ENCODE measurements around the gene PFAS.
"Not testable (repeated sequence)": the region's sequence is repeated elsewhere in the genome, so short reads cannot be mapped to it uniquely, and the experiment has no call there.

The PFAS gene

DNA sequence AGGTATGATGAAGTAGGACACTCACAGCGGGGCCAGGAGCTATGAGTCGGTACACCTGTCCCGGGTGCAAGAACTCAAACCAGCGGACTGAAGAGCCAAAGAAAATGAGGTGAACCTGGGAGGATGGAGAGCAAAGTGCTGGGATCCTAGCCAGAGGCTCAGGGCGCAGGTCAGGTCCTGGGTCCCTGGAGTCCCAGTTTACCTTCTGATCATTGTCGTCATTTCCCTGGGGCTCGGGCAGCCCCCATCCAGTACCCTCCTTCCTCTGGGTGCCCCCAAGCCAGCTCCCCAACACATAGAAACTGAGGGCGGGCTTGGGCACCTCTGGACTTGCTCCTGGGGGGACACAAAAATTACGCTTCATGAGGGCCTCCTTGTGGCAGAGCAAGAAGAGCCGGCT lies 17.4 kb upstream of the PFAS start:
- H3K4me1 ChIP-seq (ENCODE audit: control insufficient read depth, insufficient read depth, low read length): 0 out of 2 replicates have a peak, but pooled peaks cover 6% of the 10 kb centered on the region
- H3K9ac ChIP-seq (ENCODE audit: low read depth, low read length): no peak overlapping the region
- H3K27ac ChIP-seq (ENCODE audit: low read depth, low read length): no peak overlapping the region
- H3K4me3 ChIP-seq (ENCODE audit: low read depth, low read length): no peak overlapping the region
- H3K27me3 ChIP-seq (ENCODE audit: control insufficient read depth, insufficient read depth, low read length): no peaks in the 10 kb centered on the region
- peaks cover 98% of the 10 kb centered on the region for H3K36me3 ChIP-seq (ENCODE audit: control insufficient read depth, insufficient read depth, low read length)
- H3K9me3 ChIP-seq (ENCODE audit: control insufficient read depth, insufficient read depth, low read length): no peaks in the 10 kb centered on the region

DNA sequence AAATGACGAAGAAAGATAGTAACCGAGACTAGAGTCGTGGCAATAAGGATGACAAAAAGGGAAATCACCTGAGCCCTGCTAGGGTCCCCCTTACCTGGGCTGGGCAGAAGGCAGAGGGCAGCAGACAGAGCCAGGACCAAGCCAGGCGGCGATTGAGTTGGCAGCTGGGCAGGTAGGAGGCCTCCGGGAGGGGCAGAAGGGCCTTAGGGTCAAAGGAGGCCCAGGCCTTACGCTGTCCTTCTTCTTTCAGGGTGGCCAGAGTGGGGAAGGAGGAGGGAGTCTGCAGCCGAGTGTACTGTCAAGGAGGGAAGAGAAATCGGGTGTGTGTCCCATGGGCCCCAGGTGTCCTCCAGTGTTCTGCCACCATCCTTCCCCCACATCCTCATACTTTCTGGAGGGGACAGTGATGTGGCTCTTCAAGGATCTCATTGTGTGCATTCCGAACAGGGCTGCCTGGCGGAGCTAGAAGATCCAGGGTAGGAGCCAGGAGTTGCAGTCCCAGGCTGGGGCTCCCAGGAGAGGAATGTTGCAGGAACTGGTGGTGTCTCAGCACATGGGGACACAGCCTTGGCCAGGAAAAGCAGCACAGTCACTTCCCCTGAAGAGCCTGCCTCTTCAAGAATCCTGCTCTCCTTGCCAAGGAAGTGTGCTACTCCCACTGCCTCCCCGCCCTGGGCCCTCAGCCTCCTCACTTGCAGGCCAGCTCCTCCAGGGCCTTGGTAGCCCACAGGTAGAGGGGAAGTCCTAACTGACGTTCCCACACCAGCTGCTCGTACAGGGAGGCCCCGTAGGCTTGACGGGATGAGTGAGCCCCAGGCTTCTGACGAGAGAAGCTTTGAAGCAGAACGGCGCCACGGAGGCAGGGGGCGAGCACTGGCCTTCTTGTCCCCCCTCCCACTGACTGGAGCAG lies 14.5 kb upstream of the PFAS start:
- Histone ChIP-seq H3K9me3 (ENCODE audit: control insufficient read depth, insufficient read depth, low read length) (no peaks in the 10 kb centered on the region), H3K9ac (ENCODE audit: low read depth, low read length) (no peak overlapping the region), H3K4me3 (ENCODE audit: low read depth, low read length) (no peak overlapping the region), H3K27me3 (ENCODE audit: control insufficient read depth, insufficient read depth, low read length) (no peaks in the 10 kb centered on the region), H3K36me3 (ENCODE audit: control insufficient read depth, insufficient read depth, low read length) (peaks cover 97% of the 10 kb centered on the region), H3K4me1 (ENCODE audit: control insufficient read depth, insufficient read depth, low read length) (no peaks in the 10 kb centered on the region), H3K27ac (ENCODE audit: low read depth, low read length) (no peak overlapping the region)

DNA sequence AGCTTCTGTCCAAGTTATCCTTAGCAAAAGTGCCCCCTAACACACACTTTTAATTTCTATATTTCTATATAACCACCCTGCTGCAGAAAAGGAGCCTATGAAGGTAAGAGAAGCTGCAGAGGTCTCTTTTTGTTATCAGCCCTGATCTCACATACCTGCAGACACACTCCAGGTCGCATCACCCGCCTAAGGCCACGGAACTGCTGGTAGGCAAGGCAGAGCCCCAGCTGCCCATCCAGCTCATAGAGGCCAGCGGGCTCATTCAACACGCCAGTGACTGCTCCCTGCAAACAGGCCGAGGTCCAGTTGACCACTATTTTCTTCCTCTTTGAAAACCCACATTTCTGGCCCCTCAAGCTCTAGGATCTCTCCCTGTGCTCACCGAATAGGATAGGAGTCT lies 13.4 kb upstream of the PFAS start:
- Histone ChIP-seq H3K4me3 (ENCODE audit: low read depth, low read length) (no peak overlapping the region), H3K9ac (ENCODE audit: low read depth, low read length) (no peak overlapping the region), H3K27ac (ENCODE audit: low read depth, low read length) (no peak overlapping the region), H3K36me3 (ENCODE audit: control insufficient read depth, insufficient read depth, low read length) (peaks cover 93% of the 10 kb centered on the region), H3K27me3 (ENCODE audit: control insufficient read depth, insufficient read depth, low read length) (no peaks in the 10 kb centered on the region), H3K4me1 (ENCODE audit: control insufficient read depth, insufficient read depth, low read length) (no peaks in the 10 kb centered on the region), H3K9me3 (ENCODE audit: control insufficient read depth, insufficient read depth, low read length) (no peaks in the 10 kb centered on the region)

DNA sequence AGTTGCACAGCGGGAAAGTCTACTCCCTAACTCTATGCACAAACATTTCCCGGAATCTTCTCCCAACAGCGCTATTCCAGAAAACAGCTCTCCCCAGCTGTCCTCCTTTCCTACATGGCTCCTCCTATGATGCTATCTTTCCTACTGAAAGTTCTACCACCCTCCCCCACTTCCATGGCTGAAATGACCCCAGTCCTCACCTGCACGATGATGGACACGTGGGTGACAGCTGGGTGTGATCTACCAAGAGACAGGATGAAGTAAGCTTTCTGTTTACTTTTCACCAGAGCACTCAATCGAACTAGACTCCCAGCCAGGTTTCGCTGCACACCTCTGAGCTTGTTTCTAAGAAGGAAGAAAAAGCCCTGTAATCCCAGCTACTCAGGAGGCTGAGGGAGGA lies 11.9 kb upstream of the PFAS start:
- Histone ChIP-seq H3K9me3 (ENCODE audit: control insufficient read depth, insufficient read depth, low read length) (no peaks in the 10 kb centered on the region), H3K27ac (ENCODE audit: low read depth, low read length) (no peak overlapping the region), H3K9ac (ENCODE audit: low read depth, low read length) (no peak overlapping the region), H3K4me1 (ENCODE audit: control insufficient read depth, insufficient read depth, low read length) (no peaks in the 10 kb centered on the region), H3K27me3 (ENCODE audit: control insufficient read depth, insufficient read depth, low read length) (no peaks in the 10 kb centered on the region), H3K4me3 (ENCODE audit: low read depth, low read length) (no peak overlapping the region), H3K36me3 (ENCODE audit: control insufficient read depth, insufficient read depth, low read length) (peaks cover 82% of the 10 kb centered on the region)

DNA sequence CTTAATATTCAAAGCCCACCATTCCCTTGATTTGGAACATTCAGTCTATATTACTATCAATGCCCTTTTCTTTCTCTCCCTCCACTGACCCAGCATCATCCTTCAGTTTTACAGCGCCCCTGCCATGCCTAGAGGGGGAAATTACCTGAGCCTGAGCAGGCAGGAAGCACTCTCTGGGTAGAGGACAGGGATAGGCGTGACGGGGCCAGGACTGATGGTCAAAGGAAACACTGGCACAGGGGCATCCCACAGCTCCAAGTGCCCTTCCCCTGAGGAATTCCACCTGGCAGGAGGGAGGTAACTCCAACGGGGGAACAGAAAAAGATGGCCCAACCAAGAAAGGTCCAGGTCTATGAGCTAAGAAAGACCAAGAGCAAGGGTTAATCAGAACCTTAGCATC lies 11.2 kb upstream of the PFAS start:
- Histone ChIP-seq H3K9ac (ENCODE audit: low read depth, low read length) (no peak overlapping the region), H3K27me3 (ENCODE audit: control insufficient read depth, insufficient read depth, low read length) (no peaks in the 10 kb centered on the region), H3K27ac (ENCODE audit: low read depth, low read length) (no peak overlapping the region), H3K4me3 (ENCODE audit: low read depth, low read length) (no peak overlapping the region), H3K4me1 (ENCODE audit: control insufficient read depth, insufficient read depth, low read length) (no peaks in the 10 kb centered on the region), H3K36me3 (ENCODE audit: control insufficient read depth, insufficient read depth, low read length) (peaks cover 78% of the 10 kb centered on the region), H3K9me3 (ENCODE audit: control insufficient read depth, insufficient read depth, low read length) (no peaks in the 10 kb centered on the region)

DNA sequence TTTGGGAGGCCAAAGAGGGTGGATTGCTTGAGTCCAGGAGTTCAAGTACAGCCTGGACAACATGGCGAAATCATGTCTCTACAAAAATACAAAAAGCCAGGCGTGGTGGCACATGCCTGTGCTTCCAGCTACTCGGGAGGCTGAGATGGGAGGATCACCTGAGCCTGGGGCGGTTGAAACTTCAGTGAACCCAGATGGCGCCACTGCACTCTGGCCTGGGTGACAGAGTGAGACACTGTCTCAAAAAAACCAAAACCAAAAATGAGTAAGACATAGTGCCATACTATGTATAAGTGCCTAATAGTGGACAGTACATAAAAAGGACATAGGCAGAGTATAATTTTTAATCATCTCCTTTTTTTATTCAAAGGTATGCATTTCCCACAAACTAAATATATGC lies 5.3 kb upstream of the PFAS start:
- Histone ChIP-seq H3K9ac (ENCODE audit: low read depth, low read length) (no peak overlapping the region), H3K27ac (ENCODE audit: low read depth, low read length) (no peak overlapping the region), H3K4me3 (ENCODE audit: low read depth, low read length) (no peak overlapping the region), H3K27me3 (ENCODE audit: control insufficient read depth, insufficient read depth, low read length) (no peaks in the 10 kb centered on the region), H3K36me3 (ENCODE audit: control insufficient read depth, insufficient read depth, low read length) (peaks cover 25% of the 10 kb centered on the region), H3K4me1 (ENCODE audit: control insufficient read depth, insufficient read depth, low read length) (no peaks in the 10 kb centered on the region), H3K9me3 (ENCODE audit: control insufficient read depth, insufficient read depth, low read length) (no peaks in the 10 kb centered on the region)

DNA sequence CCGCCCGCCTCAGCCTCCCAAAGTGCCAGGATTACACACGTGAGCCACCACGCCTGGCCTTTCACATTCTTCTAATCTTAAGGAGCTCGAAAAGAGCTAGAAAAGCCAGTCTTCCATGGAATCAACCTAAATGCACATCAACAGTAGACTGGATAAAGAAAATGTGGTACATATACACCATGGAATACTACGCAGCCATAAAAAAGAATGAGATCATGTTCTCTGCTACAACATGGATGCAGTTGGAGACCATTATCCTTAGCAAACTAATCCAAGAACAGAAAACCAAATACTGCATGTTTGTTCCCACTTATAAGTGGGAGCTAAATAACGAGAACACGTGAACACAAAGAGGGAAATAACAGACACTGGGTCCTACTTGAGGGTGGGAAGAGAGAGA lies 4.3 kb upstream of the PFAS start:
- Histone ChIP-seq H3K9ac (ENCODE audit: low read depth, low read length) (no peak overlapping the region), H3K4me3 (ENCODE audit: low read depth, low read length) (no peak overlapping the region), H3K27me3 (ENCODE audit: control insufficient read depth, insufficient read depth, low read length) (no peaks in the 10 kb centered on the region), H3K9me3 (ENCODE audit: control insufficient read depth, insufficient read depth, low read length) (no peaks in the 10 kb centered on the region), H3K4me1 (ENCODE audit: control insufficient read depth, insufficient read depth, low read length) (no peaks in the 10 kb centered on the region), H3K36me3 (ENCODE audit: control insufficient read depth, insufficient read depth, low read length) (peaks cover 17% of the 10 kb centered on the region), H3K27ac (ENCODE audit: low read depth, low read length) (no peak overlapping the region)

DNA sequence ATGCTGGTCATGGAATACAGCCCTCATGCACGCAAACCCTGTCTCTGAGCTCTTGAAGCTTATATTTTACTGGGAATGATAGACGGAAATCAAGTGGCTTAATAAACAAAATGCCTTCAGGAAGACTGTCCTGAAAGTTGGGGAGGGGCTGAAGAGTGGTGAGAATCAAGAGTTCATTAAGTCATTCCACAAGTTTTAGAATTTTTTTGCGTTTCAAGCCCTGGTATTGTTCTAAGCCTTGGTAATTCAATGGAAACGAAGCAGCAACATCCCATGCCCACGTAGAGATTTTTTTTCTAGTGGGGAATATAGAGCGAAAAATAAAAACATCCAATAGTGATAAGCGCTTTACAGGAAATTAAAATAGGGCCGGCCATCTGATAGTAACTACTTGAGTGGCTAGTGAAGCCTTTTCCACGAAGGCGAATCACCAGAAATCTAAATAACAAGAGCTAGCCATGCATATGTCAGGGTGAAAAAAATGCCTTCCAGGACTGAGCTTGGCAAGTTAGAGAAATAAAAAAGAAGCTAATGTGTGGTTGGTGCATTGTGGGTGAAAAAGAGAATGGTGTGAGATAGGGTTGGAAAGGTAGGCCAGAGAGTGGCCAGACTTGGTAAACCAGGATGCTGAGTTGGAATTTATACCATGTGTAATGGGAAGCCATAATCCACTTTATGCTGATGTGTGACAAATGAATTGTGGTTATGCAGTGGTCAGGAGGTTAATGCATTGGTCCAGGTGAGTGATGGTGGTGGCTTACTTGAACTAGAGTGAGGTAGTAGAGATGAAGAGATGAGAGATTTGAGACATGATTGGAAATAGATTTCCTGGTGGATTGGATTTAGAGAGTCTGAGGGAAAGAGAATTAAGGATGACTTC lies 772 bp downstream of the PFAS start:
- Histone ChIP-seq H3K27me3 (ENCODE audit: control insufficient read depth, insufficient read depth, low read length) (no peaks in the 10 kb centered on the region), H3K36me3 (ENCODE audit: control insufficient read depth, insufficient read depth, low read length) (peaks cover 25% of the 10 kb centered on the region), H3K9ac (ENCODE audit: low read depth, low read length) (peak overlapping the region; percentile 98), H3K4me1 (ENCODE audit: control insufficient read depth, insufficient read depth, low read length) (0 out of 2 replicates have a peak, but pooled peaks cover 7% of the 10 kb centered on the region), H3K9me3 (ENCODE audit: control insufficient read depth, insufficient read depth, low read length) (no peaks in the 10 kb centered on the region), H3K27ac (ENCODE audit: low read depth, low read length) (peak overlapping the region; percentile 97), H3K4me3 (ENCODE audit: low read depth, low read length) (peak overlapping the region; percentile 91)

DNA sequence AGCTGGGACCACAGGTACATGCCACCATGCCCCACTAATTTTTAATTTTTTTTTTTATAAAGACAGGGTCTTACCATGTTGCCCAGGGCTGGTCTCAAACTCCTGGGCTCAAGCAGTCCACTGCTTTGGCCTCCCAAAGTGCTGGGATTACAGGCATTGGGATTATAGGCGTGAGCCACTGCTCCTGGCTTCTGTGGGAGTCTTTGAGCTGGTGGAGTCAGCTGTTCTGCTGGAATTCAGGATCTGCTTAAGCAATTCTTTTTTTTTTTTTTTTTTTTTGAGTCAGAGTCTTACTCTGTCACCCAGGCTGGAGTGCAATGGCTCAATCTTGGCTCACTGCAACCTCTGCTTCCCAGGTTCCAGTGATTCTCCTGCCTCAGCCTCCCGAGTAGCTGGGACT lies 2.3 kb downstream of the PFAS start:
- H3K27me3 ChIP-seq (ENCODE audit: control insufficient read depth, insufficient read depth, low read length); H3K27ac ChIP-seq (ENCODE audit: low read depth, low read length); H3K9ac ChIP-seq (ENCODE audit: low read depth, low read length); H3K4me1 ChIP-seq (ENCODE audit: control insufficient read depth, insufficient read depth, low read length); H3K4me3 ChIP-seq (ENCODE audit: low read depth, low read length); H3K9me3 ChIP-seq (ENCODE audit: control insufficient read depth, insufficient read depth, low read length): not testable (repeated sequence)
- peaks cover 36% of the 10 kb centered on the region for H3K36me3 ChIP-seq (ENCODE audit: control insufficient read depth, insufficient read depth, low read length)

DNA sequence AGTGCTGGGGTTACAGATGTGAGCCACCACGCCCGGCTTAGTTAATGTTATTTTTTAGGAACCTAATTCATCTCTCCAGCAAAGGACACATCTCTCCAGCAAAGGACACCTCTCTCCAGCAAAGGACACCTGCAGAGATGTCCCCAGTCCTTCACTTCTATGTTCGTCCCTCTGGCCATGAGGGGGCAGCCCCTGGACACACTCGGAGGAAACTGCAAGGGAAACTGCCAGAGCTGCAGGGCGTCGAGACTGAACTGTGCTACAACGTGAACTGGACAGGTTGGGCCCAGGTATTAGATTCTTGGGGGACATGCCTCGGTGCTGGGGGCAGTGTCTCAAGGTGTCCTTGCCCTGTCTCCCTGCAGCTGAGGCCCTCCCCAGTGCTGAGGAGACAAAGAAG lies 4.7 kb downstream of the PFAS start:
- H3K36me3 ChIP-seq (ENCODE audit: control insufficient read depth, insufficient read depth, low read length): peaks cover 56% of the 10 kb centered on the region
- H3K9me3 ChIP-seq (ENCODE audit: control insufficient read depth, insufficient read depth, low read length): no peaks in the 10 kb centered on the region
- H3K27me3 ChIP-seq (ENCODE audit: control insufficient read depth, insufficient read depth, low read length): no peaks in the 10 kb centered on the region
- 0 out of 2 replicates have a peak, but pooled peaks cover 7% of the 10 kb centered on the region for H3K4me1 ChIP-seq (ENCODE audit: control insufficient read depth, insufficient read depth, low read length)
- H3K9ac ChIP-seq (ENCODE audit: low read depth, low read length): no peak overlapping the region
- H3K4me3 ChIP-seq (ENCODE audit: low read depth, low read length): no peak overlapping the region
- H3K27ac ChIP-seq (ENCODE audit: low read depth, low read length): no peak overlapping the region

DNA sequence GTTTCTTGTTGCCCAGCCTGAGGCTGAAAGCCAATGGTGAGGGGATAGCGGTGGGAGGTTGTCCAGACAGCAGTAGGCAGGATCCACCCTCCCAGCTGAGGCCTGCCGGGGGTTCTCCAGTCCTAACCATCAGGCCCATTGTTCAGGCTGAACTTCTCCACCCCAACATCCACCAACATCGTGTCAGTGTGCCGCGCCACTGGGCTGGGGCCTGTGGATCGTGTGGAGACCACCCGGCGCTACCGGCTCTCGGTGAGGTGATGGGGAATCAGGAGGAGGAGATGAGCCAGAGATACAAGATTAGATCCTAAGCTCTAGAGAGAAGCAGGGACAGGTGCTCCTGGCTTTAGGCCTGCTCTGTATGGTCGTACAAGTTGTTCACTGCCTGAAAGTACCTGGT lies 5.8 kb downstream of the PFAS start:
- Histone ChIP-seq H3K9ac (ENCODE audit: low read depth, low read length) (no peak overlapping the region), H3K36me3 (ENCODE audit: control insufficient read depth, insufficient read depth, low read length) (peaks cover 66% of the 10 kb centered on the region)

More for the DNA sequence above, 5.8 kb downstream of the PFAS start:
- Histone ChIP-seq H3K4me1 (ENCODE audit: control insufficient read depth, insufficient read depth, low read length) (0 out of 2 replicates have a peak, but pooled peaks cover 6% of the 10 kb centered on the region), H3K27ac (ENCODE audit: low read depth, low read length) (no peak overlapping the region), H3K27me3 (ENCODE audit: control insufficient read depth, insufficient read depth, low read length) (no peaks in the 10 kb centered on the region), H3K4me3 (ENCODE audit: low read depth, low read length) (no peak overlapping the region), H3K9me3 (ENCODE audit: control insufficient read depth, insufficient read depth, low read length) (no peaks in the 10 kb centered on the region)

Measured in HUES48 (cell line).